Measurements from ENCODE around the gene RIMS3. TPM values are rescaled to one million over a fixed set of nuclear protein-coding genes. Genes with fewer than 3 reads are reported as not detected.
A peak's percentile ranks its signal among the peaks of the same experiment; 100 is the strongest.
"Not testable (repeated sequence)": the region's sequence is repeated elsewhere in the genome, so short reads cannot be mapped to it uniquely, and the experiment has no call there.

RIMS3 gene
- total and polyA plus RNA-seq, 8 donors: 1.3 to 5.0 (median 1.8) TPM

DNA sequence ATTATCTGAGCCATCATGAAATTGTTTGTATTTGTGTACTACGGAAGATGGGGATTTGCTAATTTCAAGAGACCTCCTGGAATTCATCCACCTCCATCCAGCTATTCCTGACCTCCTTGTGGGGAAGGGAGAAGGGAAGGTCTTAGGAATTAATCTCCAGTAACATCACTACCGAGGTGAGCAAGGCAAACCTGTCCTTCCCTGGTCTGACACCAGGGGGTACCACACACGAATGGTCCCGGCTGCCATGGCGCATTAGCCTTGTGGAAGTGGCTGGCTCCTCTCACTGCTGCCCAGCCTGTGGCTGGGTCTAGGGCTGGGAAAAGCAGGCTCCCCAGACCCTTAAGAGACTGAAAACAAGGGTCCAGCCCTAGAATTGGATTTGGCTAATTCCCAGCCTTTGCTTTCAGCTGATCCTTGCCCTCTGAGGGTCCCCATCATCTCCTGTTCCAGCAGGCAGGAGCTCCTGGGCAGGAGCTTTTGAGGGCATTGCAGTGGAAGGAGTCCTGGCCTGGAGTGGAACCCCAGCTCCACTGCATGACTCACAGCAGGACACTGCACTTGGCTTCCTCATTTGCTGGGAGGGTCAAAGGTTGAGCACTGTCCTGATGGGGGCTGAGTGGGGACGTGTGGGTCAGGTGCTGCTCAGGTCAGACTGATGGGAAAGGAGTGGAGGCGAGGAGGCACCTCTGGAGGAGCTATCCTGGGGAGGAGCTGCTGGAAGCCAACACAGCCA is 34.8 kb downstream of the RIMS3 start:
- no peaks in the 10 kb centered on the region for H3K36me3 ChIP-seq
- peak in 1 of 4 donors; percentile 28 for DNase-seq

DNA sequence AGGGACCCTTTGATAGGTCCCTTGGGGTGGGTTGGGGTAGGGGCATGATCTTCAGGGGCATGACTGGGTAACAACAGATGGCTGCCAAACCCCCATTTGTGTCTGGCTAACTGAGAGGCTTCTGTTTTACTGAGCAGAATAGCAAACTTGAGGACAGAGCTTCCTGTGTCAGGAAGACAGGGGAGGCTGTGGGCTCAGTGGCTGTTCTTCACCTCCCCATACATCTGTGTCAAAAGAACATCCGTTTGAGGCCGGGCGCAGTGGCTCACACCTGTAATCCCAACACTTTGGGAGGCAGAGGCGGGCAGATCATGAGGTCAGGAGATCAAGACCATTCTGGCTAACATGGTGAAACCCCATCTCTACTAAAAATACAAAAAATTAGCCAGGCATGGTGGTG is 35.9 kb downstream of the RIMS3 start:
- H3K4me1 ChIP-seq; ATAC-seq; H3K27me3 ChIP-seq; H3K36me3 ChIP-seq; H3K4me3 ChIP-seq; intact Hi-C loops (cut with DNase I); H3K9me3 ChIP-seq; H3K27ac ChIP-seq; DNase-seq: not testable (repeated sequence)

More for the DNA sequence above, 34.8 kb downstream of the RIMS3 start:
- H3K27ac ChIP-seq: no peak overlapping the region
- no peaks in the 10 kb centered on the region for H3K27me3 ChIP-seq
- H3K4me1 ChIP-seq: no peaks in the 10 kb centered on the region
- TF ChIP-seq, protein P1, sequence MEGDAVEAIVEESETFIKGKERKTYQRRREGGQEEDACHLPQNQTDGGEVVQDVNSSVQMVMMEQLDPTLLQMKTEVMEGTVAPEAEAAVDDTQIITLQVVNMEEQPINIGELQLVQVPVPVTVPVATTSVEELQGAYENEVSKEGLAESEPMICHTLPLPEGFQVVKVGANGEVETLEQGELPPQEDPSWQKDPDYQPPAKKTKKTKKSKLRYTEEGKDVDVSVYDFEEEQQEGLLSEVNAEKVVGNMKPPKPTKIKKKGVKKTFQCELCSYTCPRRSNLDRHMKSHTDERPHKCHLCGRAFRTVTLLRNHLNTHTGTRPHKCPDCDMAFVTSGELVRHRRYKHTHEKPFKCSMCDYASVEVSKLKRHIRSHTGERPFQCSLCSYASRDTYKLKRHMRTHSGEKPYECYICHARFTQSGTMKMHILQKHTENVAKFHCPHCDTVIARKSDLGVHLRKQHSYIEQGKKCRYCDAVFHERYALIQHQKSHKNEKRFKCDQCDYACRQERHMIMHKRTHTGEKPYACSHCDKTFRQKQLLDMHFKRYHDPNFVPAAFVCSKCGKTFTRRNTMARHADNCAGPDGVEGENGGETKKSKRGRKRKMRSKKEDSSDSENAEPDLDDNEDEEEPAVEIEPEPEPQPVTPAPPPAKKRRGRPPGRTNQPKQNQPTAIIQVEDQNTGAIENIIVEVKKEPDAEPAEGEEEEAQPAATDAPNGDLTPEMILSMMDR (IDR thresholded peaks at IDR 0.05): peak; percentile 28 to 34
- H3K9me3 ChIP-seq: no peaks in the 10 kb centered on the region
- H3K4me3 ChIP-seq: no peak overlapping the region
- ATAC-seq: peak; percentile 73
- intact Hi-C loops (cut with DNase I): no loop called here

GRCh38 chr1:40628903-40629292 is 36.6 kb downstream of the RIMS3 start:
- no peak for ATAC-seq
- Histone ChIP-seq H3K4me3 (no peak overlapping the region), H3K4me1 (no peaks in the 10 kb centered on the region), H3K36me3 (no peaks in the 10 kb centered on the region), H3K9me3 (no peaks in the 10 kb centered on the region), H3K27ac (no peak overlapping the region), H3K27me3 (no peaks in the 10 kb centered on the region)
- DNase-seq: no peak
- TF ChIP-seq, protein P1 (IDR thresholded peaks at IDR 0.05): no peak
- intact Hi-C loops (cut with DNase I): no loop called here

- intact Hi-C loops (cut with DNase I): no loop called here
- no peak for DNase-seq
- H3K9me3 ChIP-seq: no peaks in the 10 kb centered on the region
These were observed 37.2 kb downstream of the RIMS3 start for GRCh38 chr1:40627987-40628902.

DNA sequence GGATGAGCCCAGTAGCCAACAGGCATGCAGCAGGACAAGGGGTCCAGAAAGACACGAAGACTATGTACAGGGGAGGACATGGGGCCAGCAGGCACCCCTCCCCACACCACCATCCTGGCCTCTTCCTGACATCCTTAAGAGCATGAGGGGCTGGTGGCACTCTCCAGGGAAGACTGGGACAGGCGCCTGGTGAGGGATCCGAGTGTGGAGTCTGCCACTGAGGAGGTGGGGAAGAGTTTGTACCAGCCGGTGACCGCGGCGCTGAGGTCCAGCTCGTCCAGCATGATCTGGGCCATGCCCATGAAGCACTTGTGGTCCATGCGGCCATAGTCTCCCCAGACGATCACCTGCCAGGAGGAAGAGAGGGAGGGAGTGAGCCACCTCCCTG is 39.1 kb downstream of the RIMS3 start:
- intact Hi-C loops (cut with DNase I): no loop called here
- no peak for ATAC-seq
- Histone ChIP-seq H3K9me3 (no peaks in the 10 kb centered on the region), H3K4me1 (no peaks in the 10 kb centered on the region), H3K4me3 (no peak overlapping the region), H3K27me3 (no peaks in the 10 kb centered on the region), H3K27ac (no peak overlapping the region), H3K36me3 (no peaks in the 10 kb centered on the region)
- TF ChIP-seq, protein P1 (IDR thresholded peaks at IDR 0.05): no peak
- no peak for DNase-seq

More at GRCh38 chr1:40627987-40628902, 37.2 kb downstream of the RIMS3 start:
- Histone ChIP-seq H3K36me3 (no peaks in the 10 kb centered on the region), H3K4me3 (no peak overlapping the region), H3K27ac (no peak overlapping the region), H3K27me3 (no peaks in the 10 kb centered on the region), H3K4me1 (no peaks in the 10 kb centered on the region)
- TF ChIP-seq, protein P1 (IDR thresholded peaks at IDR 0.05): no peak
- no peak for ATAC-seq
